ENCODE results near the gene PPP1R26. TPM values are rescaled to one million over a fixed set of nuclear protein-coding genes. Genes with fewer than 3 reads are reported as not detected.

Gene PPP1R26
- total RNA-seq, 1 experiment from 2014 or later: 32.0 TPM

- no TSS peak for BruUV-seq (replicated peaks)
- Histone ChIP-seq H3K27ac (ENCODE audit: low read depth, low read length) (no peak overlapping the region), H3K9me2 (ENCODE audit: insufficient read depth) (no peaks in the 10 kb centered on the region), H3K27me3 (ENCODE audit: insufficient read depth, low read length) (no peaks in the 10 kb centered on the region), H4K20me1 (ENCODE audit: insufficient read depth) (no peaks in the 10 kb centered on the region), H2AFZ (ENCODE audit: low read depth, low read length, poor library complexity, severe bottlenecking) (no peak overlapping the region), H3K9ac (ENCODE audit: low read length) (no peak overlapping the region), H3K4me1 (ENCODE audit: control insufficient read depth in 1 of 2, insufficient read depth in 2 of 2, low read length in 2 of 2) (no peaks in the 10 kb centered on the region), H3K4me3 (replicated peaks in 1 of 2; ENCODE audit: low read depth in 1 of 2, low read length in 2 of 2) (no peak overlapping the region), H3K36me3 (ENCODE audit: control insufficient read depth in 1 of 2, insufficient read depth in 2 of 2, low read length in 2 of 2) (no peaks in the 10 kb centered on the region), H3K9me3 (ENCODE audit: control insufficient read depth in 1 of 2, insufficient read depth in 1 of 2, low read depth in 1 of 2, low read length in 2 of 2) (no peaks in the 10 kb centered on the region), H3K4me2 (ENCODE audit: low read length) (no peak overlapping the region), H3K79me2 (ENCODE audit: insufficient read depth, low read length) (no peaks in the 10 kb centered on the region)
- TF ChIP-seq EZH2phosphoT487 (IDR thresholded peaks at IDR 0.05; ENCODE audit: borderline replicate concordance): no peak
- TF ChIP-seq EGR1 (IDR thresholded peaks at IDR 0.05; ENCODE audit: low read depth): no peak
- no peak for TF ChIP-seq CBX3 (IDR thresholded peaks at IDR 0.05; ENCODE audit: low read depth)
- TF ChIP-seq ZBTB33 (IDR thresholded peaks at IDR 0.05; ENCODE audit: extremely low read depth, insufficient replicate concordance, low read length): no peak
- TF ChIP-seq CTCF (IDR thresholded peaks at IDR 0.05 in 2 of 3, conservative IDR thresholded peaks at IDR 0.05 in 1 of 3; ENCODE audit: borderline replicate concordance in 1 of 3, insufficient read depth in 1 of 3, low read depth in 2 of 3, low read length in 2 of 3): no peak
- intact Hi-C loops (cut with micrococcal nuclease): no loop called here
- CTCF ChIA-PET: no interaction called here
- POLR2A ChIA-PET: interaction anchor here (1.3 kb wide), 1 partner anchor 14 kb away, joined by 3 read pairs; no protein-coding TSS in a partner anchor
- RAD21 ChIA-PET (ENCODE audit: low non-redundant PET in 1 of 2, low total read pairs in 2 of 2, uncharacterized antibody in 2 of 2, unreplicated experiment in 2 of 2): no interaction called here
- ATAC-seq: no peak
- no peak for DNase-seq (ENCODE audit: low read depth, low spot score)
Measured at GRCh38 chr9:135454737-135455136, 24.8 kb upstream of the PPP1R26 start.

Data from HCT116 (cell line).